HepG2 (cell line): ENCODE measurements around the gene IFNAR2. TPM values are rescaled to one million over a fixed set of nuclear protein-coding genes. Genes with fewer than 3 reads are reported as not detected.

Experiments used
- ATAC-seq: fragments of 200-7000 bp; cut with Tn5 transposase; 3 replicates; pipeline ENCODE4 v1.9.1; 2020; ENCODE audit warnings: mild to moderate bottlenecking, moderate library complexity
- BruUV-seq: library from RNA; stranded (reverse); fragments of 400-500 nt; replicated peaks from 2 replicates; lab custom pipeline; 2021; lab: Mats Ljungman, UMichigan
- CTCF ChIA-PET: fragments of 300-600 bp; formaldehyde crosslinking; extraction: SDS; loops from one replicate; lab custom pipeline; 2021; ENCODE audit warnings: low total read pairs, inconsistent platforms, low intra/inter-chr PET ratio; lab: Yijun Ruan, JAX
- POLR2A ChIA-PET: fragments of 350-600 bp; sonication (Branson Sonifier 250); formaldehyde crosslinking; loops from one replicate; lab custom pipeline; 2020; ENCODE audit warnings: antibody characterized with exemption, inconsistent platforms; lab: Yijun Ruan, JAX
- DNase-seq: peaks from one replicate; pipeline ENCODE4 v3.0.0-alpha.2; 2015; ENCODE audit warnings: low spot score
- FAIRE-seq: peaks from 3 replicates; lab custom pipeline; 2011; peaks lifted over from hg19 to GRCh38; lab: Jason Lieb, UNC
- H2AFZ ChIP-seq: one replicate; pipeline ENCODE4 v1.6.1; 2011; ENCODE audit warnings: low read length, inconsistent platforms
- H3K27ac ChIP-seq: fragments of 300-600 bp; 3 replicates; pipeline ENCODE4 v1.8.0; 2011; ENCODE audit warnings: mixed run types, mild to moderate bottlenecking, mixed read lengths, low read length, inconsistent platforms; ENCODE audit not compliant: insufficient read depth; ENCODE audit errors: extremely low read length
- H3K27me3 ChIP-seq, 2 experiments: fragments of 200-600 bp in 1 of 2; 2 replicates in 1 of 2; 3 replicates in 1 of 2; pipeline versions ENCODE4 v1.6.0 to v1.8.0; 2011; ENCODE audit warnings: low read length in 2 of 2, mild to moderate bottlenecking in 2 of 2, moderate library complexity in 2 of 2, inconsistent platforms in 1 of 2; ENCODE audit not compliant: insufficient read depth in 2 of 2, control insufficient read depth in 1 of 2
- H3K36me3 ChIP-seq, 2 experiments: fragments of 200-600 bp in 1 of 2; replicated peaks in 1 of 2; 2 replicates in 1 of 2; 3 replicates in 1 of 2; pipeline versions ENCODE4 v1.5.1 to v1.8.0; 2011; ENCODE audit warnings: low read length in 2 of 2, inconsistent platforms in 1 of 2; ENCODE audit not compliant: insufficient read depth in 2 of 2, control insufficient read depth in 1 of 2
- H3K4me1 ChIP-seq: 2 replicates; pipeline ENCODE4 v1.5.1; 2012; ENCODE audit warnings: low read length, inconsistent platforms; ENCODE audit not compliant: insufficient read depth
- H3K4me2 ChIP-seq: 2 replicates; pipeline ENCODE4 v1.6.0; 2011; ENCODE audit warnings: low read depth, low read length, inconsistent platforms
- H3K4me3 ChIP-seq, 3 experiments: fragments of 200-600 bp in 1 of 3; sonication (generic), shearing (Covaris generic) in 1 of 3; replicated peaks in 1 of 3; 2 replicates each; pipeline ENCODE4 v1.5.1; 2011 to 2016; ENCODE audit warnings: low read length in 3 of 3, inconsistent platforms in 2 of 3, low read depth in 2 of 3, mild to moderate bottlenecking in 2 of 3, control low read depth in 1 of 3, mixed read lengths in 1 of 3; ENCODE audit not compliant: insufficient read depth in 1 of 3
- H3K79me2 ChIP-seq: one replicate; pipeline ENCODE4 v1.6.1; 2011; ENCODE audit warnings: low read length, inconsistent platforms; ENCODE audit not compliant: insufficient read depth
- H3K9ac ChIP-seq: 2 replicates; pipeline ENCODE4 v1.6.0; 2011; ENCODE audit warnings: mild to moderate bottlenecking, low read depth, low read length, inconsistent platforms; ENCODE audit not compliant: insufficient read depth
- H3K9me3 ChIP-seq: 2 replicates; pipeline ENCODE4 v1.5.1; 2012; ENCODE audit warnings: mild to moderate bottlenecking, low read length
- H4K20me1 ChIP-seq: 2 replicates; pipeline ENCODE4 v1.6.0; 2011; ENCODE audit warnings: inconsistent platforms, mild to moderate bottlenecking, low read length, moderate library complexity; ENCODE audit not compliant: insufficient read depth
- CBX2 ChIP-seq, 2 experiments: fragments of 200-600 bp in 1 of 2; sonication (generic); formaldehyde crosslinking in 1 of 2; IDR thresholded peaks; 2 replicates each; pipeline versions ENCODE4 v1.7.0 to v1.8.1; 2018 to 2022; ENCODE audit warnings: low read depth in 2 of 2, low read length in 1 of 2, mild to moderate bottlenecking in 1 of 2, missing genetic modification reagents in 1 of 2
- DRAP1 ChIP-seq: IDR thresholded peaks from 2 replicates; pipeline ENCODE4 v1.6.1; 2016; ENCODE audit warnings: missing genetic modification reagents, missing compliant biosample characterization
- GFI1 ChIP-seq: sonication (generic); formaldehyde crosslinking; IDR thresholded peaks from 2 replicates; pipeline ENCODE4 v1.5.0; 2020; ENCODE audit warnings: missing genetic modification reagents, mild to moderate bottlenecking, borderline replicate concordance
- HOXA5 ChIP-seq: sonication (generic); formaldehyde crosslinking; IDR thresholded peaks from 2 replicates; pipeline ENCODE4 v1.4.0; 2020; ENCODE audit warnings: missing genetic modification reagents
- KDM5B ChIP-seq: sonication (generic); formaldehyde crosslinking; IDR thresholded peaks from 2 replicates; pipeline ENCODE4 v1.4.0; 2020; ENCODE audit warnings: missing genetic modification reagents, mild to moderate bottlenecking, borderline replicate concordance
- MXD4 ChIP-seq: IDR thresholded peaks from 2 replicates; pipeline ENCODE4 v1.6.1; 2016; ENCODE audit warnings: mild to moderate bottlenecking, missing biosample characterization, missing genetic modification reagents
- RAD51 ChIP-seq: fragments of 450-650 bp; IDR thresholded peaks from 2 replicates; pipeline ENCODE4 v1.6.1; 2016; ENCODE audit warnings: borderline replicate concordance
- SKI ChIP-seq: fragments of 450-650 bp; IDR thresholded peaks from one replicate; pipeline ENCODE4 v1.6.1; 2018; ENCODE audit warnings: mild to moderate bottlenecking; ENCODE audit not compliant: partially characterized antibody
- SMAD9 ChIP-seq: sonication (generic); formaldehyde crosslinking; IDR thresholded peaks from 2 replicates; pipeline ENCODE4 v1.5.1; 2020; ENCODE audit warnings: mild to moderate bottlenecking, missing genetic modification reagents
- SPEN ChIP-seq: sonication (generic); formaldehyde crosslinking; IDR thresholded peaks from 2 replicates; pipeline ENCODE4 v1.5.1; 2020; ENCODE audit warnings: low read depth, mild to moderate bottlenecking, missing genetic modification reagents
- ZBTB26 ChIP-seq: IDR thresholded peaks from 2 replicates; pipeline ENCODE4 v1.6.1; 2016; ENCODE audit warnings: missing compliant biosample characterization, missing genetic modification reagents, borderline replicate concordance
- ZBTB46 ChIP-seq: sonication (generic); formaldehyde crosslinking; IDR thresholded peaks from 2 replicates; pipeline ENCODE4 v1.4.0; 2020; ENCODE audit warnings: mild to moderate bottlenecking, missing genetic modification reagents, borderline replicate concordance
- ZNF124 ChIP-seq: sonication (generic); formaldehyde crosslinking; IDR thresholded peaks from 2 replicates; pipeline ENCODE4 v1.4.0; 2020; ENCODE audit warnings: missing genetic modification reagents
- ZNF431 ChIP-seq: sonication (generic); formaldehyde crosslinking; IDR thresholded peaks from 2 replicates; pipeline ENCODE4 v1.9.0; 2022; ENCODE audit warnings: missing genetic modification reagents, low read depth, mild to moderate bottlenecking, borderline replicate concordance
- ZNF598 ChIP-seq: sonication (generic); formaldehyde crosslinking; IDR thresholded peaks from 2 replicates; pipeline ENCODE4 v1.5.1; 2020; ENCODE audit warnings: mild to moderate bottlenecking, missing genetic modification reagents, borderline replicate concordance
- ZNF790 ChIP-seq: sonication (generic); formaldehyde crosslinking; IDR thresholded peaks from 2 replicates; pipeline ENCODE4 v1.8.0; 2022; ENCODE audit warnings: missing genetic modification reagents, mild to moderate bottlenecking, borderline replicate concordance
- ZNF839 ChIP-seq: sonication (generic); formaldehyde crosslinking; IDR thresholded peaks from 2 replicates; pipeline ENCODE4 v1.4.0; 2020; ENCODE audit warnings: missing genetic modification reagents, mild to moderate bottlenecking, borderline replicate concordance
- WGBS: methylation state at CpG from one replicate; pipeline ENCODE4 v1.1.6; 2017; ENCODE audit warnings: low lambda C conversion rate; 5-methylcytosine and 5-hydroxymethylcytosine counted together
- in situ Hi-C: cut with HindIII; loops from 2 replicates; pipeline ENCODE4 v1.10.0; 2017; ENCODE audit warnings: low pct_unique_long_range_greater_than_20kb; ENCODE audit not compliant: extremely low pct_ligation_motif_present
- intact Hi-C: fragments of 100-400 bp; cut with micrococcal nuclease; formaldehyde crosslinking; loops from one replicate; pipeline ENCODE4 v1.10.0; 2022; ENCODE audit not compliant: unreplicated experiment
- polyA plus RNA-seq, 8 experiments: library from polyadenylated mRNA; depleted of rRNA in 3 of 8; stranded (reverse) in 7 of 8; unstranded in 1 of 8; fragments of >200 nt; fragmentation: Illumina TruSeq in 4 of 8; extraction: Trizol in 4 of 8; gene quantifications; 2 replicates each; pipeline versions ENCODE4 v1.2.1 to v1.2.3, GENCODE V29; 2011 to 2016; ENCODE audit warnings: low read depth in 4 of 8, missing spikeins in 1 of 8, mixed read lengths in 1 of 8; ENCODE audit not compliant: insufficient read depth in 1 of 8
- total RNA-seq, 5 experiments: library from RNA; depleted of rRNA; stranded (reverse); fragments of >200 nt; fragmentation: Illumina TruSeq; extraction: Trizol; gene quantifications; 2 replicates each; pipeline ENCODE4 v1.2.3, GENCODE V29; 2016; ENCODE audit warnings: low read depth in 1 of 5
- TF ChIP-seq, protein P1 (sequence below): IDR thresholded peaks from 2 replicates; pipeline ENCODE4 v1.6.1; 2012; ENCODE audit warnings: low read depth, low read length, improper control_type of control experiment

The IFNAR2 gene
- total and polyA plus RNA-seq, 2 of the 13 experiments (the other 11 are each of a cell fraction or from before 2014, with no cell fraction given) = 5.1 to 24.1 TPM

GRCh38 chr21:33237486-33237885 is 7.7 kb downstream of the IFNAR2 start:
- H3K79me2 ChIP-seq = peaks cover 14% of the 10 kb centered on the region
- ChIA-PET POLR2A (no interaction called here), CTCF (no interaction called here)
- ATAC-seq (no peak), FAIRE-seq (no peak), DNase-seq (no peak)
- intact Hi-C loops = no loop called here
- no peak overlapping the region for H3K9ac ChIP-seq
- no peaks in the 10 kb centered on the region for H3K27me3 ChIP-seq
- H3K27ac ChIP-seq = no peak overlapping the region
- BruUV-seq = no TSS peak
- H3K4me1 ChIP-seq = peaks cover 11% of the 10 kb centered on the region
- WGBS = 97% methylated on average over 3 of the region's 3 CpGs
- H3K4me2 ChIP-seq = no peak overlapping the region
- H2AFZ ChIP-seq = no peak overlapping the region
- in situ Hi-C loops = no loop called here
- no peak for TF ChIP-seq DRAP1
- no peak for TF ChIP-seq MXD4 (CRISPR knock-in tag)
- TF ChIP-seq CBX2 (IDR thresholded peaks at IDR 0.05; ENCODE audit: low read depth, low read length) = no peak
- no peak for TF ChIP-seq CBX2 (CRISPR knock-in tag; IDR thresholded peaks at IDR 0.05; ENCODE audit: low read depth)
- TF ChIP-seq ZNF431 (CRISPR knock-in tag) = no peak
- TF ChIP-seq, protein P1, sequence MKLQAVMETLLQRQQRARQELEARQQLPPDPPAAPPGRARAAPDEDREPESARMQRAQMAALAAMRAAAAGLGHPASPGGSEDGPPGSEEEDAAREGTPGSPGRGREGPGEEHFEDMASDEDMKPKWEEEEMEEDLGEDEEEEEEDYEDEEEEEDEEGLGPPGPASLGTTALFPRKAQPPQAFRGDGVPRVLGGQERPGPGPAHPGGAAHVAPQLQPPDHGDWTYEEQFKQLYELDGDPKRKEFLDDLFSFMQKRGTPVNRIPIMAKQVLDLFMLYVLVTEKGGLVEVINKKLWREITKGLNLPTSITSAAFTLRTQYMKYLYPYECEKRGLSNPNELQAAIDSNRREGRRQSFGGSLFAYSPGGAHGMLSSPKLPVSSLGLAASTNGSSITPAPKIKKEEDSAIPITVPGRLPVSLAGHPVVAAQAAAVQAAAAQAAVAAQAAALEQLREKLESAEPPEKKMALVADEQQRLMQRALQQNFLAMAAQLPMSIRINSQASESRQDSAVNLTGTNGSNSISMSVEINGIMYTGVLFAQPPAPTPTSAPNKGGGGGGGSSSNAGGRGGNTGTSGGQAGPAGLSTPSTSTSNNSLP = no peak
- TF ChIP-seq SPEN (CRISPR knock-in tag) = no peak
- TF ChIP-seq GFI1 (CRISPR knock-in tag) = no peak
- no peak for TF ChIP-seq ZNF790 (CRISPR knock-in tag)
- TF ChIP-seq ZNF839 = no peak
- TF ChIP-seq ZNF124 (CRISPR knock-in tag) = no peak
- TF ChIP-seq KDM5B (CRISPR knock-in tag) = no peak
- no peak for TF ChIP-seq SMAD9 (CRISPR knock-in tag)
- TF ChIP-seq ZNF598 = no peak
- no peak for TF ChIP-seq ZBTB46 (CRISPR knock-in tag)
- TF ChIP-seq RAD51 = no peak
- TF ChIP-seq ZBTB26 (CRISPR knock-in tag) = no peak
- TF ChIP-seq SKI = no peak
- no peak for TF ChIP-seq HOXA5 (CRISPR knock-in tag)
- H3K4me3 ChIP-seq = no peak overlapping the region
- peaks cover 0 to 1% of the 10 kb centered on the region in 2 experiments; a peak in 3 of 5 replicates for H3K36me3 ChIP-seq
- H3K9me3 ChIP-seq = no peaks in the 10 kb centered on the region
- H4K20me1 ChIP-seq = no peaks in the 10 kb centered on the region
